HG03575 (cell line): Measurements from ENCODE around the gene CABP4.

ENCODE experiments used
- ATAC-seq: cut with Tn5 transposase; IDR thresholded peaks from one replicate; pipeline ENCODE4 v1.9.1; 2021; ENCODE audit not compliant: unreplicated experiment, insufficient number of reproducible peaks, low FRiP score; ENCODE audit errors: extremely low read depth

CABP4 gene

DNA sequence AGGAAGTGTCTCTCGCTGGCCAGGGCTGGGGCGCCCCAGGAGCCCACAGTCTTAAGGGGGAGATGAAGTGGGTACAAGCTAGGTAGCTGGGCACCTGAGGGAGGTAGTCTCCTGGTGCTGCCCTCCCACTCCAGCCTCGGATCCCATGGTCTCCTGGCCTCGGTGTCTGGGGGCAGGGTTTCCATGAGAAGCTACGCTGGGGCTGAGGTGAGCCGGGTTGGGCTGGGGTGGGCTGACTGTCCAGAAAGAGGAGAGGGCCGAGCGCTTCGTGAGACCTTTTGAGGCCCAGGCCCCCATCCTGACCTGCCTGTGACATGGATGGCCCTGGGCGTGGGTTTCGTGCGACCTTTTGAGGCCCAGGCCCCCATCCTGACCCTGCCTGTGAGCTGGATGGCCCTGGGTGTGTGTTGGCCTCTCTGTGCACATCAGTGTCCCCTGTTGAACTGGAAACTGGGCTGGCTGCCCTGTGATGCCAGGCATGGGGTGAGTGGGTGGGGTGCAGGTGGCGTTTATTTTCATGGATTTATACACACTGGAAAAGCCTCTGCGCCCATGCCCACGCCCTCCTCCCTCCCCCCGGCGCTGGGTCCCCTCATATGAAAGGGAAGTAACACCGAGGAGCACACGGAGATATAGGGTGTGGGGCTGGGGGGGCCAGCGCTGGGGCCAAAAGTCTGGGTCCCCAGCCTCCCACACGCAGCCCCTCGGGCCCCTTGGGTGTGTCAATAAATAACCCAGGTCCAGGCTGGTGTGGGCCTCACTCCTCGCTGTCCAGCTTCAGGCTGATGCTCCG, 36.3 kb downstream of the CABP4 start:
- ATAC-seq: no peak

DNA sequence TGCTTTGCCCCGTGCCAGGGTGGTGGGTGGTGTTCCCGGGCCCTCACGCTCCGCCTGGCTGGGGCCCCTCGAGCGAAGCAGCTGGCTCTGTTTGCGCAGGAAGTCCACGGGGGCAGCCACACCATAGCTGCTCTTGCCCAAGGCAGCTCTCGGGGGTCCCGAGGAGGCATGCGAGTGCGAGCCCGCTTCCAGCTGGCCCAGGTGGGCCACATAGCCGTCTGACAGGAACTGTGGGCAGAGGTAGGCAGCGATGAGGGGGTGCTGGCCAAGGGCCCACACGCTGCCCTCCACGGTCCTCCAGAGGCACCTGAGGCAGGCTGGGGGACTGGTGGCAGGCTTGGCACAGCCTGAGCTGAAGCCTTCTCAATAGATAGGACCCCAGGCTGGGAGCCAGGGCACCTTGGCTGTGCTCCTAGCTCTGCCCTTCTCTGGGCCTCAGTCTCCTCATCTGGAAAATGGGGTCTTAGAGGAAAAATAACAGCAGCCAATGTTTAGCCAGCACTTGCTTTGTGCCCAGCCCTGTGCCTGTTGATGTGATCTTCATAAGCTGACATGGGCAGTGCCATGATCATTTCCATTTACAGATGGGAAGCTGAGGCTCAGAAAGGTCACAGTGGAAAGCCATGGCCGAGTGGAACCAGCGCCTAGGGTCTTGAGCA, 37.0 kb downstream of the CABP4 start:
- ATAC-seq: no peak

DNA sequence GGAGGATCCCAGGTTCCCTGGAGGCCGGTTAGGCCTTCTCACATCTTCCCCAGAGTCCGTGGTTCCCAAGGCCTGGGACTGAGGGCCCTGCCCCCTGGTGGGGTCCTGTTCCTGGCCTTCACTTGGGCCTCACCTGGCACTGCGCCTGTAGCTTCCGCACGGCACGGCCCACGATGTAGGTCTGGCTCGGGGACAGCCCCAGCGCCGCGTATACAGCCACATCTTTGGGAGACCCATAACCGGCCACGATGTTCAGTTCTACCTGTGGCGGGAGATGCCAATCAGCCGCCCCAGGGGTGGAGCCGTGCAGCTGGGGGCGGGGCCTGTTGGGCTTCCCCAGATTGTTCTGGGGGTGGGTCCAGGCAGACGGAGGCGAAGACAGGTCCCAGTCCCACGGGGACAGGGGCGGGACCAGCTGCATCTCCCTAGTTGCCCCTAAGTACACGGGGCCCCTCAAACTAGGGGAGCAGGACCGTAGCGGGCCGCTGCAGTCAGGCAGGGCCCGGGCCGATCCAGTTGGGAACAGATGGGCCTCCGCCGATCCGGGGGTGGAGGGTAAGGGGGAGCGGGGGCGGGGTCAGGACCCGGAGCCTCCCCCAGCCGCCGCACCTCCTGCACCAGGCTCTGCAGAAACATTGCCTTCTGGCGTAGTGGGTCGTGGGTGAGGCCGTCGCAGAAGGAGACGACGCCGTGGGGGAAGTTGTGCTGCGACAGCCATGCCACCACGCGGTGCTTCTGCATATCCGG, 37.8 kb downstream of the CABP4 start:
- ATAC-seq: no peak

DNA sequence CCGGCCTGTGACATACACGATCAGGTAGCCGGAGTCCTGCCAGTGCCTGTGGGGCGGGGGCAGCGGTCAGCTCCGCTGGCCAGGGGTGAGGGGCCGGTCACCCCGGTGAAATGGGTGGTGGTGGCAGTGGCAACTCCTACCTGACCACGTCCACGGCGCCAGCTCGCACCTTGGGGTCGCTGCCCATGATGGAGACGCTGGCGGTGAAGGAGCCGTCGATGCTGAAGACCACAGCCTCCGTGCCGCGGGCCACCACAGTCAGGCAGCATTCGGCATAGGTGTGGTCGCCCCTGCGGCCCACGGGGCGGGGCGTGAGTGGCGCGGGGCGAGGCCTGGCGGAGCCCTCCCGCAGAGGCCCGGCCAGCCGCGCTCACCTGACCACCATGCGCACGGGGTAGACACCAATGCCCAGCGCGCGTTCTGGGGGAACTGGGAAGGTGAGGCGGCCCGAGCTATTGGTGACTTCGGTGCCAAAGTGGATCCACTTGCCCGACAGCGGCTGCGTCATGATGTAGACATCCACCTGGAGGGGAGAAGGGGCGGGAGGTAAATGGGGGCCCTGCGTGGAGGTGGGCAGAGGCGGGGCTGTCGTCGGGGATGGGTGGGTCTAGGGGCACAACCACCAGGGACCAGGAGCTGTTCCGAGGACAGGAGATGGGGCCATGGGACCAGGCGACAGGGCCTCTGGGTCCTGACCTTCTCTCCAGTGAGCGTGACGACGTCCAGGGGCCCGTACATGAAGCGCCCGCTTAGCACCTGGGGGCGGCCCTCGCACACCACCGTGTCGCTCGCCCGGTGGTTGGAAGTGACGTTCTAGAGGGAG, 38.6 kb downstream of the CABP4 start:
- no peak for ATAC-seq

DNA sequence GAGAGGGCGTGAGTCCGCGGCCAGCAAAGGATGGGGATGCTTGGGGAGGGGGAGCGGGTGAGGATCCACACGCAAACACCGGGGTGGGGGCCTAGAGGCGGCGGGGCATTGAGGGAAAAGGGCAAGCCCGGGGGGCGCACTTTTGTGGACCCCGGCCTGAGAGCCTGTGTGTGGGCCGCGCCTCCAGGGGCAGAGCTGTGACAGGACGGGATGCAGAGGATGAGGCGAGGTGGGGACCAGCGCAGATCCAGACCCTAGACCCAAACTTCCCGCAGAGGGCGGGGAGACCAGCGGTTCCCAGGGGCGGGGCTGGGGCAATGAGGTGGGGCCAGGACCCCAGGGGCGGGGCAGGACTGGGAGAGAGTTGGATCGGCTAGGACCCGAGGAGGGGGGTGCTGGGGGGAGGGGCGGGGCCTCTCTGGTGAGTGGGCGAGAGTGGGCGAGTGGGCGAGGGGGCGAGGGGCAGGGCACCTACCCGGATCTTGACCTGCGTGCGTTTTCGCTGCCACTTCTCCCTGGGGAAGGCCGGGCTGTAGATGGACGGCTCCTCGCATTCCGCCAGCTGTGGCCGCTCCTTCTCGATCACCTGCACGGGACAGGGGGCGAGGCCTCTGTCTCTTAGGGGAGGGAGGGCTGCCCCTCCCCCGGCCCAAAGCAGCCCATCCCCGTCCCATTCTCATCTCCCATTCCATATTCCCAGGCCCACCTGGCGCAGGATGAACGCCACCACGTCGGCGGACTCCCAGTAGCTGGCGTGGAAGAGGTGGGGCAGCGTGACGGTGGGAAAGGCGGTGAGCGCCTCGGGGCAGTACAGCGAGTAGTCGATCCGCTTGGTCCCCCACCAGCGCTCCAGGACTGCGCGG, 39.4 kb downstream of the CABP4 start:
- no peak for ATAC-seq

DNA sequence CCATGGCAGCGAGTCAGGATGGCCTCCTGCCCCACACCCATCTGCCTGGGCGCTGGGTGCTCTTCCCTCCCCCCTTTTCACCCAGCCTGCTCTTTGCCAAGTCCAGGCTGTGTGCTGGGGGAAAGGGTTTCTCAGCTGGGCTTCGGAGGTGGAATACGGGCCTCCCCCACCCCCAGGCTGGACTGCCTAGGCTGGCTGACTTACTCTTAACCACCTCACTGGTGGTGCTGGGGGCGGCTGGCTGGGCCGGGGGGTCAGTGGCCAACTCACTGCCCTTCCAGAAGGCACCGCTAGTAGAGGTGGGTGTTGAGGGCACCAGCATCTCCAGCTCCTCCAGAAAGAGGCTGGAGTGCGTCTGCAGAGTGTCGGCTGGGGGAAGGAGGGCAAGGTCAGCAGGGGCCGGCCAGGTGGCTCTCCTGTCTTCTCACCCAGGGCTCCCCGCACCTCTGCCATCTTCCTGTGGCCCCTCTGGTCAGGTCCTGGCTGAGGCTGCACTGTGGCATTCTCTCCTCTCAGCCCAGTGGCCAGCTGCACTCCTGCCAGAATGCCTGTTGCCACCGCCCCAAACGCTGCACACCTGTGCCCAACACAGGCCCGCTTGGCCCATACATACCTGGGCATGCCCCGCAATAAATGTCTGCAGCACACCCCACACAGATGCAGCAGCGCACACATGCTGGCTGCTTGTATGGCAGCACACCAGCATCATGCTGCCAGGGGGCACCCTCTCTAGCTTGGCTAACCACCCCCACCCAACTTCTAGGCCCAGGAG, 40.3 kb downstream of the CABP4 start:
- ATAC-seq: no peak

DNA sequence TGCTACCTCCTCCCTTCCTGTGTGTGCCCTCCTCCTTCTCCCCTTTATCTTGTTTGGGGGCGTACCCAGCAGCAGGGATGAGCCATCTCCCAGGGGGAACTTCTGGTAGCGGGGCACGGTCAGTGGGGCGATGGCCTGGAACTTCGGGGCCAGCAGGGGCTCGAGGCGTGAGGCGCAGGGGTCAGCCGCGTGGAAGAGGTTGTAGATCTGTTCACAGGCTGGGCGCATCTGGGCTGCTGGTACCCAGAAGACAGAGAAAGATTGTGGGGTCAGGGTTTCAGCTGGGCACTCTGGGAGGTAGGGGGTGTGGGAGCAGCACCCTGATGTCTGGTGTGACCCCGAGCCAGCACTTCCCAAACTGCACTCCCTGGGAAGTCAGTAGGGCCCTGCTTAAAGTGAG, 41.0 kb downstream of the CABP4 start:
- no peak for ATAC-seq

DNA sequence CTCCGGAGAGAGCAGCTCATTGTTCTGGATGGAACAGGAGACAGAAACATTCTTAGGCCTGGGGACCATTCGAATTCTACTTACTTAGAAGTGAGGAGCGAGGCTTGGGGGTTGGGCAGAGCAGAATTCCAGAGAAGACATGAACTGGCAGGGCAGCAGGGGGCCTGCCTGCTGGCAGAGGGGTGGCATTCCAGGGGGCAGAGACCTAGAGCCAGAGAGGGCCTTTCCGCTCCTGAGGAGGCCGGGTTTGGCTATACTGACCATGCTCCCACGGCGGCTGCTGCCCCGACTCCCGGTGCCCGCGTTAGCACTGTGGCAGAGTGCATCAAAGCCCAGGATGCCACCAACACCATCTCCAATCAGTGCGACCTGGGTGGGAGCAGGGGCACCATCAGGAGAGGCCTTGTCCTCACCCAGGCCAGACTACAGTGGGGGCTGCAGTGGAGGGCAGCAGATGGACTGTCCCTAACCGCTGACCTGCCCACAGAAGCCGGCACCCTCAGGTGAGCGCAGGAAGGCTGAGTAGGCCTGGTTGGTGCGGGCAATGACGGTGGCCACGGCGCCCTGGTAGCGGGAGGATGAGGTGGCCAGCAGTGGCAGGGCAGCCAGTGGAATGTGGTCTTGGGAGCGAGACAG, 42.6 kb downstream of the CABP4 start:
- ATAC-seq: no peak

DNA sequence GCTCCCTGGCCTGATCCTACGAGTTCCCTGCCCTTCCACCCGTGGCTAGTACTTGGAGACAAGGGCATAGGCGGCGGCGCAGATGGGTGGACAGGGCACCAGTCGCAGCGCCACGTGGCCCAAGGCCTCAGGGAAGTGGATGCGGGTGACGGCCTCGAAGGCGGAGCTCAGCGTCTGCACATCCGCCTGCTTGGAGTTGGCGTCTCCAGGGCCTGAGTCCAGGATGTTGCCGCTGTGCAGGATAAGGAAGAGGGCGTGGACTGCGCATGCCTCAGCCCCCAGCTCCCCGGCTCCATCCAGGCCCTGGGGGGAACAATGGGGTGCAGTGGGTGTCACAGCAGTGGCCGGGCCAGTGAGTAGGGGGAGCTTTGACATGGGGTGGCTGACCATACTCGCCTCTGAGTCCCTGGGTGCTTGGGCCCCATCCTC, 43.4 kb downstream of the CABP4 start:
- ATAC-seq: no peak

DNA sequence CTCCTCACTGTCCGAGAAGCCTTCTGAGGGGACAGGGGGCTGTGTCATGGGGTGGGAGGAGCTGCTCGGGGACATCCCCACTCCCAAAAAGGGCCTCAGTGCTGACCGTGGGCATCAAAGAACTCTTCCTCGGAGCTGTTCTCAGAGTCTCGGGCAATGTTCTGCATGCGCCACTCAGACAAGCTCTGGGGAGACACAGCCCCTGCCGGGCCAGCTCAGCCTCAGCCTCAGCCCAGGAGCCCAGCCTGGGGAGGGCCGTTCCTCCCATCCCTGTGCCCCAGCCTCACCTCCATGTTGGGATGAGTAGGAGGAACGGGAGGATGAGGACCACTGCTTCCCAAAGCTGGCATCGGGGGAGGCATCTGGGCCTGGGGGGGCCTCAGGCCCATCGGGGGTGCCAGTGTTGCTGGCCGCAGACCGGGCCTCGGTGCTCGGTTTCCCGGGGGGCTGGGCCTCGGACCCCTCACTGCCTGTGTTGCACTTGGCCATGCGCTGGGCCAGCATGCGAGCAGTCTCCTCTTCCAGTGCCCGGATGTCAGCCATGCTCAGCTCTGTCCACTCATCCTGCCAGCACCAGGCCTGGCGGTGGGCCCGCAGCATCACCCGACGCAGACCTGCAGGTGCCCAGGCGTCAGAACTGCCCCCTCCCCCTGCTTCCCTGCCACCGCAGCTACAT, 44.8 kb downstream of the CABP4 start:
- no peak for ATAC-seq

DNA sequence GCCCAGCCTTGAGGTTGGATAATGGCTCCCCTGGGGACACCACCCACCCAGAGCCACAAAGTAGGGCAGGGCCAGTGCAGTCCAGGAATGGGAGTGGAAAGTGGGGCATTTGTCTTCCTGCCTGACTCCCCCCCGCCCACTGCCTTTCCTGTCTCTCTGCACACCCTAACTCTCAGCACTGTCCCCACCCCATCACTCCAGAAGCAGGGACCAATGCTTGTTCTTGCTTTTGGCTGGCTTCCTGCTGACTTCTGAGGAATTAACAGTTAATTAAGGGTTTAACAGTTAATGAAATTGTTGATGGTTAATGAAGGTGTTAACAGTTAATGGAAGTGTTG, 45.3 kb downstream of the CABP4 start:
- no peak for ATAC-seq

DNA sequence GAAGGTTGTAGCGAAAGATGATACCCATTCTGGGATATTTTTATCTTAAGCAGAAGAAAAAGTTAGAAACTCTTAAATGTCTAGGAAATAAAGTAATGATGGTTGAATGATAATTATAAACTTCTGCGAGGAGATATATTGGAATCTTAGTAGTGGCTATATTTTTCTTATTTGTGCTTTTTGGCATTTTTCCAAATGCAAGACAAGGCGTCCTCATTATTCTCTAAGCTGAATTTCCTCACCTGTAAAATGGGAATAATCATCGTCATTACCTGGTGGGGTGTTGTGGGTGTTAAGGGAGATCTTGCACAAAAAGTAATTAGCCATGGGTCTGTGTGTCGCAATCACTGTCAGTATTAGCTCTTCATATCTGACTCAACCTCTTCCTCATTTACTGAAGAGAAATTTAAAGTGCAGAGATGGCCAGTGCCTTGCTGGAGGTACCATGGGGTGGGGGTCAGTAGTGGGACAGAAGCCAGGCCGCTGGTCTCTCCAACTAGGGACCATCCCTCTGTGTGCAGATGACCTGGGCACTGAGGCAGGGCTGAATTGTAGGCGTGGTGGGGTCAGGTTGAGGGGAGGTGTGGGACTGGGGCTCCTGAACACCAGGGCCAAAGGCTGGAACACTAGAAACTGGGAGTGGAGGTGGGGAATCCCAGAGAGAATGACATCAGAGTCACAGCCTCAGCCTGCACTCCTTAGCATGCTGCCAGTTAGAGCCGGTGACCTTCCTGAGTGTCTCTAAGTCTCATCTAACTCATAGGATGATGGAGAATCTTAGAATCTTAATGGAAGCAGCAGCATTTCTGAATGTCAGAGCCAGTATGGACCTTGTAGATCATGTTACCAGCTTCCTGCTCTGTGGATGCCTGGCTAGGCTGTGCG, 45.9 kb downstream of the CABP4 start:
- no peak for ATAC-seq

DNA sequence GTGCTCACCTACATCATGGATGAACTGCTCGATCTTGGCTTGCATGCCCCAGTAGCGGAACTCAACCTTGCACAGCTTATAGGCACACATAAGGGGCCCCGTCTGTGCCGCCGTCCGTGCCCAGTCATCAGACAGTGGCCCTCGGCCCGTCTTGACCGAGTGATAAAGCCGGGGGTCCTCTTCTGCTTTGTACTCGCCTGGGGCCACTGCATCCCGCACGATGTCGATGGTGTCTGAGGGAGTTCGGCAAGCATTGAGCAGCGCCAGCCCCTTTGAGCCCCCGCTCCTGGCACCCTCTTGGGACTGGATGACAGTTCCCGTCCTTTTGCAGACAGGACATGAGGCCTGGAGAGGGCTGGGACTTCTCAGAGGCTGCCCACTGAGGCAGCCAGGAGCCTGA, 46.7 kb downstream of the CABP4 start:
- ATAC-seq: no peak

DNA sequence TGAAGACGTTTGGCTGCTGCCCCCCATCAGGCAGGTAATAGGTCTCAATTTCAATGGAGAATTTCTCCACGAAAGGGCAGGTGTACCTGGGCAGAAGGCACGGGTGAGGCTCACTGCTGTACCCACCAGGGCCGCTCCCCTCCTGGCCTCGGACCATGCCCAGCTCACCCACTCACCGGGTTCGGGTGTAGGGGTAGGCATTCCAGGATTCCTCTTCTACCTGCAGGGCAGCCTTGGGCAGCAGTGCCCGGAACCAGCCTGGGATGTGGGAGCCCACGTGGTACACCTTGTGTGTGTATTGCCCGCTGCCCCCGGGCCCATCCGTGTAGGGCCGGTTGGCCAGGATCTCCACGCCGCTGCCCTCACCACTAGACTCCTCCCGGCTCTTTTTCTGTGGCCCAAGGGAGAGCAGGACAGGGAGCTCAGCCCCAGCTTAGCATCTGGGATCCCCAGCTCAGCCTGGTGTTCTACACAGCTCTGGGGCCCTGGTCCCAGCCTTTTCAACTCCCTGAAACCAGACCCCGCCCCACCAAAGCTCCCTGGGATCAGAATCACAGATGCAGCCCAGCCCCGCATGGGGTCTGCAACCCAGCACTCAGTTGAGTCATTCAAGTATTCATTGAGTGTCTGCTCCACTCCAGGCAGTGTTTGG, 47.3 kb downstream of the CABP4 start:
- no peak for ATAC-seq
